Astrocyte of the cerebellum (primary cell): ENCODE measurements around the gene PRKAR1B.

Experiments used
- DNase-seq: peaks from one replicate; pipeline ENCODE4 v3.0.0-alpha.2; 2011; ENCODE audit warnings: low read depth
- H3K4me3 ChIP-seq: 2 replicates; pipeline ENCODE4 v1.5.1; 2011; ENCODE audit warnings: mild to moderate bottlenecking, low read depth, low read length, moderate library complexity
- in situ Hi-C: cut with HindIII; loops from 2 replicates; pipeline ENCODE4 v1.10.0; 2017; ENCODE audit warnings: low sequenced_read_pairs
- TF ChIP-seq, protein P1 (sequence below): IDR thresholded peaks from 2 replicates; pipeline ENCODE4 v1.5.1; 2012; ENCODE audit warnings: low read length, low read depth, moderate library complexity, mild to moderate bottlenecking; ENCODE audit errors: missing control alignments

Gene PRKAR1B

DNA sequence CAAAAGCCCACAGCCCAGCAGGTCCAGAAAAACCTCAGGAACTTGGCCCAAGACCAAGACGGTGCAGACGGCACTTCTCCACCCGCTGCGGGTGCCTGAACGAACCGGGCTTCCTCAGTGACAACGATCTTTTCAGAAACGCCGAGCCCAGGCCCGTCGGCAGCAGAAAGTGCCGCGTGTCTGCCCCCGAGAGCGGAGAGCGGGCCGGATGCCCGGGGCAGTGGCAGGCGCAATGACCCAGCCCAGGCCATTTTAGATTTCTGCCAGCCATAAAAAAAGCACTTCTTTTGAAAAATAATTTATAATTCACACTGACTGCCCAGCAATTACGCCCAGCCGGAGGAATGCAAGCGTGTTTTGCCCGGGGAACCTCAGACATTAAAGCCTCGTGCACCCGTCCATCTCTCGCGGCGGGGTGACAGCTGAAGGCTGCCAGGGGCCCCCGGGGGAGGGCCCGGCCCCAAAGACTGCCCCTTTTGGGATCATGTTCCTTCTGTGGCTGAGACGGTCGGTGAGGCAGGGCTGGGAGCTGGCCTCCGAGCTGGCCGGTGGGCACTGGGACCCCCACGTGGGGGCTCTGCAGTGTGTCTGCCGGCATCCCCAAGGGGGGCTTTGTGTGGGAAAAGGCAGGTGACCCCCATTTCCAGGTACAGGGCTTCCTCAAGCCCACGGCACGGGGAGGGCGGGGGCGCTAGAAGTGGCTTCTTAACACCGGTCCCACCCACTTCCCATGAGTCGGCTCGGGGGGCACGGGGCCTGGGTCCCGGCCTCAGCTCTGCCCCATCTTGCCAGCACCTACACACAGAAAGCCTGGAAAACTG is 136.1 kb downstream of the PRKAR1B start:
- peak; percentile 18 for DNase-seq
- in situ Hi-C loops = no loop called here
- H3K4me3 ChIP-seq = no peak overlapping the region
- TF ChIP-seq, protein P1, sequence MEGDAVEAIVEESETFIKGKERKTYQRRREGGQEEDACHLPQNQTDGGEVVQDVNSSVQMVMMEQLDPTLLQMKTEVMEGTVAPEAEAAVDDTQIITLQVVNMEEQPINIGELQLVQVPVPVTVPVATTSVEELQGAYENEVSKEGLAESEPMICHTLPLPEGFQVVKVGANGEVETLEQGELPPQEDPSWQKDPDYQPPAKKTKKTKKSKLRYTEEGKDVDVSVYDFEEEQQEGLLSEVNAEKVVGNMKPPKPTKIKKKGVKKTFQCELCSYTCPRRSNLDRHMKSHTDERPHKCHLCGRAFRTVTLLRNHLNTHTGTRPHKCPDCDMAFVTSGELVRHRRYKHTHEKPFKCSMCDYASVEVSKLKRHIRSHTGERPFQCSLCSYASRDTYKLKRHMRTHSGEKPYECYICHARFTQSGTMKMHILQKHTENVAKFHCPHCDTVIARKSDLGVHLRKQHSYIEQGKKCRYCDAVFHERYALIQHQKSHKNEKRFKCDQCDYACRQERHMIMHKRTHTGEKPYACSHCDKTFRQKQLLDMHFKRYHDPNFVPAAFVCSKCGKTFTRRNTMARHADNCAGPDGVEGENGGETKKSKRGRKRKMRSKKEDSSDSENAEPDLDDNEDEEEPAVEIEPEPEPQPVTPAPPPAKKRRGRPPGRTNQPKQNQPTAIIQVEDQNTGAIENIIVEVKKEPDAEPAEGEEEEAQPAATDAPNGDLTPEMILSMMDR = no peak

DNA sequence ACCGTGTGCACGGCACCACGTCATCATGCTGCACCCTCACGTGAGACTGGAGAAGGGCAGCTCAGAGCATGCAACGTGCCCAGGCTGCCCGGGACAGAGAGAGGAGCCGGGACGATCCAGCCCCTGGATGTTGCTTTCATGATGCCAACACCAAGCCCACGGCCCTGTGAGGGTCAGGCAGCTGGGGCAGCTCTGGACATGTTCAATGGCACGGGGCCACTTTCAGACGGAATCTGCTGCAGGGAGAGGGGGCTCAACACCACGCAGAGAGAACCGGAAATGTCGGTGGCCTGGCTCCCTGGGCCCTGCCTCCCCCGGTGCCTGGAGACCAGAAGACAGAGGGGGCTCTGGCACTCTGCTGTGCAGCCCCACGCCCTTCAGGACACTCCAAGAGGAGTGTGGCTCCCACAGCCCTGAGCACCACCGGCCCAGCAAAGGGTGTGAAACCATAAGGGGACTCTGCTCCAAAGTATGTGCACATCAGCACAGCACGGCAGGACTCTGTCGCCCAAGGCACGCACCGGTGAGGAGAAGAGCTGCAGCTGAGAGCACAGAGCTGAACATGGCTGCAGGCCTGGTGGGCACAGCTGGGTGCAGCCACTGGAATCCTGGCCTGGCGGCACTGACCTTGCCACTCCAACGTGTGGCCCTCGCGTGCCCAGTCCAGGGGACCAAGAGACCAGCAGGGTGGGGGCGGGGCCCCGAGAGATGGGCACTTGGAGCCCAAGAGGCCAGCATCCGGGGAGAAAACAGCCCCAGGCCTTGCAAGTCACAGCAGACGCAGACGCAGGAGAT is 137.1 kb downstream of the PRKAR1B start:
- TF ChIP-seq, protein P1 = no peak
- in situ Hi-C loops = no loop called here
- no peak for DNase-seq
- H3K4me3 ChIP-seq = no peak overlapping the region

DNA sequence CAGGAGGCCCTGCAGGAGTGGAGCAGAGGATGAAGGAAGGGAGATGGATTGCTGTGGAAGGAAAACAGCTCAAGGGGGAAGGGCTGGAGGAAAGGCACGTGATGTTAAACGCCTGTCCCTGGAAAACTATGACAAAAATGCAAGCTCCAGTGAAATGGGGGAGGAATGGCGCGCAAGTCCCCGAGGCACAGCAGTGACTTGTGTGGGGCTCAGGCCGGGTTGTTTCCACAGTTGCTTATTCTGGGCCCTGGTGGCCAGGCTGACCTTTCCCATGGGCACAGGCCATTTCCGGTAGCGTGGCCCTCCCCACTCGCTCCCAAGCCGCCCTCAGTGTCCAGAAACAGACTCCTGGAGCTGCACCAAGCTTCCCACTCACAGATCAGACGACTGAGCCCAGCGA is 139.3 kb downstream of the PRKAR1B start:
- DNase-seq = no peak
- in situ Hi-C loops = no loop called here
- no peak overlapping the region for H3K4me3 ChIP-seq
- TF ChIP-seq, protein P1 = no peak

DNA sequence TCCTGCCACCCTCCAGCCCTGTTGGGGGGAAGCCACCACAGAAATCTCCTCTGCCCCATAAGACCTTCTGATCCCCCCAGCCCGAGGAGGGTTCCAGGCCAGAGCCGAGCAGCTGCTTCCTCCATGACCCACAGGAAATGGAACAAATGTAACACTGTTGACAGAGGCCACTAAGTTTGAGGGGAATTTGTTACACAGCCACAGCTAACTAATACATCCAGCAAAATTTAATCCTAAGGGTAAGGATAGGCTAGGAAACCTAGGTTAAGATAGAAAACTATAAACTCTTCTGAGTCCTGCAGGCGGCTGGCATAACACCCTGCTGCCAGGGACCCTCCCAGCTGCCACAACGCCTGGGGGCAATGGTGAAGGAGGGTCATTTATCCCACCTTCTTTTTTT is 140.6 kb downstream of the PRKAR1B start:
- H3K4me3 ChIP-seq = no peak overlapping the region
- no peak for DNase-seq
- TF ChIP-seq, protein P1 = no peak
- in situ Hi-C loops = no loop called here

DNA sequence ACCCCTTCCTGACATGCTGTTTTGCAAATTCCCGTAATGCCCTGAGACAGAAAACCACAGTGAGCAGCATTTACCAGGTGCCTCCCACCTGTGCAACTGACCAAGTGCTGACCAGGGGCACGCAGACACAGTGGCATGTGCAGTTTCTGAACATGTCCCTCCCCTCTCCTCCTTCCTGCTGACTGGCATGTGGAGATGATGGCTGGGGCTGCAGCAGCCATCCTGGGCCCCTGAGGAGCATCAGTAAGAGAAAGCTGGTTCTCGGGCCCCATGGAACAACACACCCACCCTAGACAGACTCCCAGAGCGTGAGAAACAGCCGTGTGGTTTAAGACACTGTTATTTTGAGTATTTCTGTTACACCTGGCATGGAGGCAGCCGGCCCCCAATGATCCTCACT is 141.2 kb downstream of the PRKAR1B start:
- in situ Hi-C loops = no loop called here
- TF ChIP-seq, protein P1 = no peak
- H3K4me3 ChIP-seq = no peak overlapping the region
- no peak for DNase-seq

DNA sequence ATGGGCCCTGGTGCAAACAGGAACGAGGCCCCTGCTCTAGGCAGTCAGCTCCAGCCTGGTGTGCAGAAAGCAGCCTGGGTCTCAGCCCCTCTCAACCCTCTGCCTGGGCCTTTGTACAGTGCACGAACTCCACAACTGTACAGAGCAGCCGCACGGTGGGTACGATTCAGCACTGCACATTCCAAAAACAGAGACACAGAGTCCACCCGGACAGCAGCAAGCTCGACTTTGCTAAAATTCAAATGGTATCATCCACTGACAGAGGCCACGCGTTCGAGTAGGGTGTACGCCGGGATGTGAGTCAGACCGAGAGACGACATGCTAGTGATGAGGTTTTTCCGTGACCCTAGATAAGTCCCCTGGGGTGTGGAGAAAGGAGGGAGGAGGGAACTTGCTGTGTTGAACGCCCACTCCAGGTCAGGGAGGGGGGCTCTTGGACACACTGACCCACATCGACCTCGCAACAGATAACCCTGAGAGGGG is 141.8 kb downstream of the PRKAR1B start:
- H3K4me3 ChIP-seq = no peak overlapping the region
- TF ChIP-seq, protein P1 = no peak
- no peak for DNase-seq
- in situ Hi-C loops = no loop called here
